IPS DF 4.7 (cell line): ENCODE data around the gene ABHD16A.

ENCODE experiments used
- DNase-seq: peaks from one replicate; pipeline ENCODE4 v3.0.0-alpha.2; 2013; ENCODE audit warnings: low spot score; ENCODE audit errors: extremely low read depth

Gene ABHD16A

DNA sequence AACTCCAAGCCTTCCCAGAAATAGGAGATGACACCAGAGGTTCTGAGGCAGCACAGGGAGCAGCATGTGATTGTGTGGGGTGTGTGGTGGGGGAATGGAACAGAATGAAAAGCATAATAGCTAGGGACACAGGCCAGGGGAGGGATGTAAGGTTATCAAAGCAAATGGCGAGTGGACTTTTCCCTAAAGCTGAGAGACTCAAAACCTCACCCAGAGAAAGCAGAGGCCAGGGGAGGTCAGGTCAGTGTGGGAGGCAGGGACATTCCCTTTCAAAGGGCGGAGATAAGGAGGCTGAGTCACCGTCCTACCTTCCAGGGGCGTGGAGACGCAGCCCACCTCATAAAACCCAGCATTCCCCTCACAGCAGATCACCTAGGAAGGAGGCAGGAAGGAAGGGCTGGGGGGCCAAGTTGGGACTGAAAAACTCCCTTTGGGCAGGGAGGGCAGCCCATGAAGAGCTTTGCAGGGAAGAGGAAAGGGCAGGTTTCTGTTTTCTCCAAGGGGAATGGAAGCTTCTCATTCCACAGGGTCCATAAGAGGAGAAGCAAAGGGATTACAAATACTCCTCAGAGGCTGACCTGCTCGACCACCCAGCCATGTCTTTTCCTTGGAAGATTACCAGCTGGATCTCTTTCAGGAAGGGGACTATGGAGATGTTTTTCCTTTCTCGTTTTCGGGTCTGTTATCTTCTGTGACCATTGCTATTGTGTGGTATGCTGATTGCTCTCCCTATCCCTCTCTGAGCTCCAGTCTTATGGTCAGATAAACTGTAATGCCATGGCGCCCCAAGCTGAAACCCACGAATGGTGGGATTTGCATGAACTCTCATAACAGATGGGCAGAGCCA, 12.7 kb downstream of the ABHD16A start:
- no peak for DNase-seq

GRCh38 chr6:31689249-31690110, 13.6 kb downstream of the ABHD16A start:
- DNase-seq, result no peak

- no peak for DNase-seq
These were observed 15.0 kb downstream of the ABHD16A start for GRCh38 chr6:31687860-31688693.

- no peak for DNase-seq
These were observed 15.8 kb downstream of the ABHD16A start for GRCh38 chr6:31687321-31687720.

- no peak for DNase-seq
These were observed 16.6 kb downstream of the ABHD16A start for GRCh38 chr6:31686483-31686882.

DNA sequence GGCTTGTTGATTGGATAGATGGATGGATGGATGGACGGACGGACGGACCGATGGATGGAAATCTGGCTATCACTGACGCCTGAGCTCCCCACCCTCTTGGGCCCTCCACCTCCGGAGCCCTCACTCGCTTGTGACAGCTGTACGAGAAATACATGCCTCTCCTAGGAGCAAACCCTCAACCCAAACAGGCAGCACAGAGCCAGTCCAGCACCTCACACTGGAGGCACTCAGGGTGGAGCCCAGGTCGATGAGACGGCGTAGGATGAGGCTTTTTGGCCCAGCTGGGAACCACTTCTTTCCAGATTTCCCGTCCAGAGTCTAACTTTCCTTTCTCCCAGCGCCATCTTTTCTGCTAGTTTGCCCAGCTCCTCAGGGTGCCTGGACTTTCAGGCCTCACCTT, 19.5 kb downstream of the ABHD16A start:
- DNase-seq, result no peak

- DNase-seq, result no peak
These were observed 21.9 kb downstream of the ABHD16A start for GRCh38 chr6:31681135-31681671.

DNA sequence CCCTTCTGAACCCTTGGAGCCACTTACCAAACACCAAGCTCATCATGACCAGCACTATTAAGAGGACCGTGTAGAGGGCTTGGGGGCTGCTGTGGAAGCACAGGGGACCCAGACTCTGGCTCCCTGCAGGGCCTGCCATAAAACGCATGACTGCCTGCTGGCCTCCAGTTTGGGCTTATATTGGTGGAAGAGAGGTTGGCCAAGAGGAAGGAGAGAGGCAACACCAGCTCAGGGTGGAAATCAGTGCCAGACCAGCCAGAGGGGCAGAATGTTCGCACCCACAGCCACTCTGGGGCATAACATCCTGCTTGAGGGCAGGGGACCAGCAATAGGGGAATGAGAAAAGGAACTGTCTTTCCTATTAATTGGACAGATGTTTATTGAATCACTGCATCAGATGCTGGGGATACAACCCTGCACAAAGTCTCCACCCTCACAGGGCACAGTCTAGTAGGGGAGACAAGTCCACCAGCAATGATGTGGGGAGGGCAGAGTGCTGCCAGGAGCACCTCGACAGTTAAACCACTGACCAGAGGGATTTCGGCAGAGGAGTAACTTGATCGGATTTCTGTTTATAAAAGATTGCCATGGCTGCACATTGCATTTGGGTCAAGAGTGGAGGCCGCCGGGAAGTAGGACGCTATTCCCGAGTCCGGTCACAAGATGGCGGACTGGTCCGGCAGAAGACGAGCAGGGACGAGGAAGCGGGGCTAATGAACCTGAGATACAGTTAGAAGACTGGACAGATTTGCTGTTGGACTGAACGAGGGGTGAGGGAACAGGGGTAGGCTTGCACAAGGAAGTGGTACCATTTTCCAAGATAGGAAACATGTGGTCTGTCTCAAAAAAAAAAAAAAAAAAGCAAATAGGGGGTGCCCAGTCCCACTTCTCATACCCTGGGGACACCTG, 22.6 kb downstream of the ABHD16A start, which contains the start of gene LY6G5C:
TSS of gene LY6G5C (minus strand) at position 842 of the 909 bp plus-strand sequence. CDS start at position 148, 694 bp downstream.
- DNase-seq, result no peak

DNA sequence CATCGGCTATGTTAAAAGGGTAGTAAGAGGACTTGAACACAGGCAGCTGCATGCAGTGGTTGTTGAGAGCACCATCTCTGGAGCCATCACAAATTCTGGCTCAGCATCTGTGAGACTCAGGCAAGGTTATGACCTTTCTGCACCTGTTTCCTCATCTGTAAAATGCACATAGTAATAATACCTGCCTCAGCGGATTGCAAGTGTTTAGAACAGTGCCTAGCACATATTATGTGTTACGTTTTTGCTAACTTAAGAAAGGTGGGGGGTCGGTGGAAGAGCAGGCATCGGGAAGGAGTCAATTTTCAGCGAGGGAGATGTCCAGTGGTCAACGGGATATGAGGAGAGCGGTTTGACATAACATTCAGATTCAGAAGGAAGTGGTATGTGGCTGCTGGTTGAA, 25.2 kb downstream of the ABHD16A start:
- DNase-seq, result no peak

- DNase-seq, result no peak
These were observed 26.2 kb downstream of the ABHD16A start for GRCh38 chr6:31676904-31677303.

- no peak for DNase-seq
These were observed 26.7 kb downstream of the ABHD16A start for GRCh38 chr6:31676322-31676903.

DNA sequence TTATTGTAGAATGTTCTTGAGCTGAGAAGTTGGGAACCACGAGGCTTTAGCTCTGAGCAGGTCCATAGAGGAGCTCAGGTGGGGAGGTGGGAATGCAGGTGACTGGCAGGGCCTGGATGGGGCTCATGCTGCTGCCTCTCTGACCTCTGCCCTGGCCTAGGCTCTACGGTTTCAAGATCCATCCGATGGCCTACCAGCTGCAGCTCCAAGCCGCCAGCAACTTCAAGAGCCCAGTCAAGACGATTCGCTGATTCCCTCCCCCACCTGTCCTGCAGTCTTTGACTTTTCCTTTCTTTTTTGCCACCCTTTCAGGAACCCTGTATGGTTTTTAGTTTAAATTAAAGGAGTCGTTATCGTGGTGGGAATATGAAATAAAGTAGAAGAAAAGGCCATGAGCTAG, 33.4 kb downstream of the ABHD16A start, which contains the start of gene LY6G5B:
TSS of gene LY6G5B (plus strand) at position 301 of the 400 bp plus-strand sequence. CDS start 975 bp downstream, outside the sequence.
- DNase-seq, result no peak

DNA sequence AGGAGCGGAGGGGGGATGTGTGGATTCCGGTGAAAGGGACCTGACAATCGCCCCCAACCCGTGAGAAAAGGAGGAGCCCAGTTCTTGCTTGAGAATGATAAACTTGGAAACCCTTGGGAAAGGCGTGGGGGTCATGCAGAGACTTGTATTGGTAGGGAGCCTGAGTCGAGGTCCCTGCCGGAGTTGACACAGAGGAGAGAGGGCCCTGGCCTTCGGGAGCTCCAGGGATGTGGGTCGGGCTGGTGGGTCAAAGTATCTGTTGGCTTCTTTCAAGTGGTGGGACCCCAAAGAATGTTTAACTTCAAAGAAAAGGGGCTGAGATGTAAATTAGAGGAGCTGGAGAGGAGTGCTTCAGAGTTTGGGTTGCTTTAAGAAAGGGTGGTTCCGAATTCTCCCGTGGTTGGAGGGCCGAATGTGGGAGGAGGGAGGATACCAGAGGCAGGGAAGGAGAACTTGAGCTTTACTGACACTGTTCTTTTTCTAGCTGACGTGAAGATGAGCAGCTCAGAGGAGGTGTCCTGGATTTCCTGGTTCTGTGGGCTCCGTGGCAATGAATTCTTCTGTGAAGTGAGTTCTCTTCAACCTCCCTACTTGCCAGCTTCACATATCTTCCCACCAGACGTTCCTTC, 36.7 kb downstream of the ABHD16A start:
- no peak for DNase-seq

- no peak for DNase-seq
These were observed 37.4 kb downstream of the ABHD16A start, which contains the start of gene CSNK2B for GRCh38 chr6:31665501-31666336. CSNK2B (plus strand) TSS chr6:31666080; CDS start chr6:31666832, 752 bp downstream.

GRCh38 chr6:31664790-31665500, 38.2 kb downstream of the ABHD16A start, which contains the start of gene GPANK1:
GPANK1 (minus strand) TSS chr6:31664997; CDS start chr6:31664478, 519 bp downstream.
- no peak for DNase-seq

DNA sequence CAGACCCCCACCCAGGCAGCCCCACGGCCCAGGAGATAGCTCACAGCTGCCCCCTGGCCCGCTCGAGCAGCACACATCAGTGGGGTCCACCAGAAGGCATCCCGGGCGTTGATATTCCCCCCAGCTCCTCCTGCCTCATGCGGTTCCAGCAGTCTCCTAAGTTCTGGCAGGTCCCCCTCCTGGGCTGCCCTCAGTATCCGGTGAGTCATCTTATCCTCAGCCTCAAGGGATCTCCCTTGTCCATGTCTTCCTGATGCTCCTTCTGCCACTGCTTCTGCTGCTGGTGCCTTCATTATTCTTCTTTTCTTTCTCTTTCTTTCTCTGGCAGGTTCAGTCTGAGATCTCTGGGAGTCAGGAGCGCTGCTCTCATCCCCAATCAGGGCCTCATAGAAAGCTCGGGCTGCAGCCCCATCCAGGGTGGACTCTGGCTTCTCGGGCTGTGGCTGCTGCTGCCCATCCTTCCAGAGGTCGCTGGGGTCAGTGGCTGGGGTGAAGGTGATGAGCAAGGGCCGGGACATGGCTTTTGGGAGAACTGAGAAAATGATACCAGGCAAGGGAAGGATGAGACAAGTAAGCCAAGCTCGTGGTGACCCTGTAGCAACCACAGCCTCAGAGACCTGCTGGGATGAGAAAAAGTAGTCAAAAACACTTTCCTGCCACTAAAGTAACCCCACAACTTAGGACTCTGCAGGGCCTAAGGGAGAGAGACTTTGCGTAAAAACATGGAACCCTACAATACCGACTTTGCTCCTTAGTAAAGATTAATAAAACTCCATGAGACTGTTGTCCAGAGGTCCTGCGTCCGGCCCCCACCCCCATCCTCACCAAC, 38.9 kb downstream of the ABHD16A start:
- no peak for DNase-seq
